Mucosa of descending colon (tissue), 3 donors: Measurements from ENCODE around the gene PEAK1. TPM values are rescaled to one million over a fixed set of nuclear protein-coding genes. Genes with fewer than 3 reads are reported as not detected.

Source experiments
- ATAC-seq: fragments of 200-7000 bp; cut with Tn5 transposase; one replicate; pipeline ENCODE4 v1.9.1; 2020; ENCODE audit warnings: mild to moderate bottlenecking, moderate library complexity
- DNase-seq, 3 donors: peaks; one replicate each; pipeline ENCODE4 v3.0.0-alpha.2; 2020
- H3K36me3 ChIP-seq: fragments of 200-600 bp; one replicate; pipeline ENCODE4 v1.8.0; 2021; ENCODE audit warnings: low read depth, mild to moderate bottlenecking
- H3K4me1 ChIP-seq: fragments of 200-600 bp; one replicate; pipeline ENCODE4 v1.8.0; 2021; ENCODE audit warnings: low read depth, mild to moderate bottlenecking
- H3K4me3 ChIP-seq: fragments of 200-600 bp; one replicate; pipeline ENCODE4 v1.8.0; 2021; ENCODE audit warnings: mild to moderate bottlenecking
- H3K9me3 ChIP-seq: fragments of 200-600 bp; one replicate; pipeline ENCODE4 v1.8.0; 2021; ENCODE audit warnings: mild to moderate bottlenecking
- intact Hi-C, 2 donors: fragments of 100-400 bp; cut with DNase I in 1 of 2; cut with micrococcal nuclease in 1 of 2; formaldehyde crosslinking; loops; one replicate each; pipeline versions ENCODE4 v1.11.0 to v1.11.1; 2022; cut with DNase I, micrococcal nuclease
- total RNA-seq, 3 donors: library from RNA; stranded (reverse); fragmentation: NEBNext Ultra II Directional in 2 of 3; extraction: Animal tissue kit (Norgen Biotek cat#: 25700) in 2 of 3; gene quantifications; one replicate each; pipeline versions ENCODE4 v1.2.1 to v1.2.4, GENCODE V29; 2021 to 2023
- TF ChIP-seq, protein P1 (sequence below): fragments of 200-600 bp; IDR thresholded peaks from one replicate; pipeline ENCODE4 v1.8.0; 2022; ENCODE audit warnings: antibody characterized with exemption, mild to moderate bottlenecking
- donor health status: DM: no; HTN: no; CAD: no; lungs with moderate emphysema.
- donor health status: DM: no; HTN: no; CAD: no.
- donor health status: DM: no; HTN: yes; CAD: no.

The PEAK1 gene
- total RNA-seq, 3 donors from 2014 or later: 47.9 to 75.3 (median 65.7) TPM

DNA sequence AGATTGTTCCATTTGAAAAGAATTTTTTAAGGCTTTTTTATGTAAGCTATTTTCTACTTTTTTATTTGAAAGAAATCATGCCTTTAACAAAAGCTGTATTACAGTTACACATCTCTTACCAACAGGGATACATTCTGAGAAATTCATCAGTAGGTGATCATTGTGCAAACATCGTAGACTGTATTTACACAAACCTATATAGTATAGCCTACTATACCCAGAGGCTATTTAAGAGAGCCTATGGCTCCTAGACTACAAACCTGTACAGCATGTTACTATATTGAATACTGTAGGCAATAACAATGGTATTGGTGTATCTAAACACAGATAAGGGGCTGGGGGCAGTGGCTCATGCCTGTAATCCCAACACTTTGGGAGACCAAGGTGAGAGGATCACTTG lies 43.1 kb downstream of the PEAK1 start:
- H3K4me1 ChIP-seq: no peaks in the 10 kb centered on the region
- intact Hi-C loops: no loop called here
- H3K9me3 ChIP-seq: no peaks in the 10 kb centered on the region
- peak; percentile 53 for ATAC-seq
- no peak for DNase-seq
- no peak overlapping the region for H3K4me3 ChIP-seq
- TF ChIP-seq, protein P1, sequence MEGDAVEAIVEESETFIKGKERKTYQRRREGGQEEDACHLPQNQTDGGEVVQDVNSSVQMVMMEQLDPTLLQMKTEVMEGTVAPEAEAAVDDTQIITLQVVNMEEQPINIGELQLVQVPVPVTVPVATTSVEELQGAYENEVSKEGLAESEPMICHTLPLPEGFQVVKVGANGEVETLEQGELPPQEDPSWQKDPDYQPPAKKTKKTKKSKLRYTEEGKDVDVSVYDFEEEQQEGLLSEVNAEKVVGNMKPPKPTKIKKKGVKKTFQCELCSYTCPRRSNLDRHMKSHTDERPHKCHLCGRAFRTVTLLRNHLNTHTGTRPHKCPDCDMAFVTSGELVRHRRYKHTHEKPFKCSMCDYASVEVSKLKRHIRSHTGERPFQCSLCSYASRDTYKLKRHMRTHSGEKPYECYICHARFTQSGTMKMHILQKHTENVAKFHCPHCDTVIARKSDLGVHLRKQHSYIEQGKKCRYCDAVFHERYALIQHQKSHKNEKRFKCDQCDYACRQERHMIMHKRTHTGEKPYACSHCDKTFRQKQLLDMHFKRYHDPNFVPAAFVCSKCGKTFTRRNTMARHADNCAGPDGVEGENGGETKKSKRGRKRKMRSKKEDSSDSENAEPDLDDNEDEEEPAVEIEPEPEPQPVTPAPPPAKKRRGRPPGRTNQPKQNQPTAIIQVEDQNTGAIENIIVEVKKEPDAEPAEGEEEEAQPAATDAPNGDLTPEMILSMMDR: no peak
- H3K36me3 ChIP-seq: no peaks in the 10 kb centered on the region

DNA sequence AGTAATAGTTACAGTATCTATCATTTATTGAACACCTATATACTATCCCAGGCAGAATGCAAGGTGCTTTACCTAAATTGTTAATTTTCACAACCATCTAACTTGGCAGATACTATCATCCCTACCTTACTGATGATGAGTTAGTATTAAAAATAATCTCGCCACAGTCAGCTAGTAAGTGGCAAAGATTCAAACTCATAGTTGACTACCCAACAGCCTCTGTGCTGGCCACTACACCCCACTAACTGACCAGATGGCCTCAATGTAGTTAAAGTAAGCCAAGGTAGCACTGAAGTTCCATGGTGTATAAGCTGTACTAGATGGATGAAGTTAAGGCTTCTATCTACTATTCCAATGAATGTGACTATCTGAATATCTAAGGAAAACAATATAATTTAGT lies 44.8 kb downstream of the PEAK1 start:
- no peaks in the 10 kb centered on the region for H3K36me3 ChIP-seq
- ATAC-seq (no peak), DNase-seq (no peak)
- no peaks in the 10 kb centered on the region for H3K4me1 ChIP-seq
- H3K9me3 ChIP-seq: no peaks in the 10 kb centered on the region
- intact Hi-C loops: no loop called here
- no peak overlapping the region for H3K4me3 ChIP-seq
- TF ChIP-seq, protein P1: no peak

DNA sequence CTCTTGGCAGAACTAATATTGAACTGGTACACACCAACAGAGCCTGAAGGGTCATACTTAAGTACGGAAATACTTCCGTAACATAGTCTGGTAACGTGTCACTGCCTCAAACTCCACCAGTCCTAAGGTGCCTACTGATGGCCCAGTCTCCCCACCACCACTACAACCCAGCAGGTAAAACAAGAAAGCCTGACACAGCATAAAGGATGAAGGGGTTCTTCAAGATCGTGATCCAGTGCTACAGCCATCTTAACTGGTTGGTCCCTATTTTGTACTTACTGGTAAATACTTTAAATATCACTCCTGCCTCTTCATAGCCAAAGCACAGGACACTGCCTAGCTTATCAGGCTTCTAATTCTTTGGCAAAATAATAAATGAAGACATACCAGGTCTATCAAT lies 46.5 kb downstream of the PEAK1 start:
- no peak for ATAC-seq
- TF ChIP-seq, protein P1: no peak
- Histone ChIP-seq H3K9me3 (no peaks in the 10 kb centered on the region), H3K4me3 (no peak overlapping the region), H3K4me1 (no peaks in the 10 kb centered on the region), H3K36me3 (no peaks in the 10 kb centered on the region)
- DNase-seq: no peak
- intact Hi-C loops: no loop called here

DNA sequence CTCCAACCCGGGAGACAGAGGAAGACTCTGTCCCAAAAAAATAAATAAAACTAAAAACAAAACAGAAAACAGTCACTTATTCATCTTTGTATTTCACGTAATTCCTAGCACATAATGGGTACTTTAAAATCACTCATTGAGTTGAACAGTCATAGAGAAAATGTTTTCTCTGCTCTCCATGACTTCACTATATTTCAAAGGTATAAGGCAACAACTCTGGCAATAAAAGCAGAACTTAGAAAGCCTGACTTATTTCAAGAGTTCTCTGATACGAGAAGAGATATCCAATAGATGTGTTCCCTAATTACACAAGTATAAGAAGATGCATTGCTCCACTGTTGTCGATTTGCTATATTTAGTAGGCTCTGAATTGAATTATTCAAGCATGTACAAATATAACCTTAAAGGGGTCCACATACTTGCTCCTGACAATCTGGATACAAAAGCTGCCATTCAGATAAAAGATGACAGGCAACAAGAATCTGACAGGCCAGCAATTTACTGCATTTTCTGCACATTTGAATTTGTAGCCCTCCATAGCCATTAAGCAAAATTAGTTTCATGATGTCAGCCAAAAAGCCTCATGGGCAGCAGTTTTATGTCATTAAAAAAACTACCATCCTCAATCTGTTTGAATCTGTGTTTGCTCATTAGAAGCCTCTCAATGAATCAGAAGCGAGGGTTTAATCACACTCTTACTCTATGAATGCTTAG lies 47.9 kb downstream of the PEAK1 start:
- H3K4me1 ChIP-seq: no peaks in the 10 kb centered on the region
- H3K36me3 ChIP-seq: no peaks in the 10 kb centered on the region
- intact Hi-C loops: no loop called here
- no peak overlapping the region for H3K4me3 ChIP-seq
- TF ChIP-seq, protein P1: no peak
- no peak for ATAC-seq
- no peaks in the 10 kb centered on the region for H3K9me3 ChIP-seq
- no peak for DNase-seq

DNA sequence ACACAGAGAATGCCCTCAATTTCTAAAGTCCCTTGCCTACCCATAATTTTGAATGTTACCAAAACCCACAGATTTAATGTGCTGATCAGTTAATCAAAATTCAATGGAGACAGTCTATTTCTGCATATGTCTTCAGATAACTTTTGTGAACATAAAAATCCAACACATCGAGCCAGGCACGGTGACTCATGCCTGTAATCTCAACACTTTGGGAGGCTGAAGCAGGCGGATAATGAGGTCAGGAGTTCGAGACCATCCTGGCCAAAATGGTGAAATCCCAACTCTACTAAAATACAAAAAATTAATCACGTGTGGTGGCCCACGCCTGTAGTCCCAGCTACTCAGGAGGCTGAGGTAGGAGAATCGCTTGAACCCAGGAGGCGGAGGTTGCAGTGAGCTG lies 49.3 kb downstream of the PEAK1 start:
- H3K36me3 ChIP-seq: no peaks in the 10 kb centered on the region
- H3K9me3 ChIP-seq: no peaks in the 10 kb centered on the region
- no peaks in the 10 kb centered on the region for H3K4me1 ChIP-seq
- no peak for DNase-seq
- intact Hi-C loops: no loop called here
- ATAC-seq: no peak
- no peak overlapping the region for H3K4me3 ChIP-seq
- TF ChIP-seq, protein P1: no peak

DNA sequence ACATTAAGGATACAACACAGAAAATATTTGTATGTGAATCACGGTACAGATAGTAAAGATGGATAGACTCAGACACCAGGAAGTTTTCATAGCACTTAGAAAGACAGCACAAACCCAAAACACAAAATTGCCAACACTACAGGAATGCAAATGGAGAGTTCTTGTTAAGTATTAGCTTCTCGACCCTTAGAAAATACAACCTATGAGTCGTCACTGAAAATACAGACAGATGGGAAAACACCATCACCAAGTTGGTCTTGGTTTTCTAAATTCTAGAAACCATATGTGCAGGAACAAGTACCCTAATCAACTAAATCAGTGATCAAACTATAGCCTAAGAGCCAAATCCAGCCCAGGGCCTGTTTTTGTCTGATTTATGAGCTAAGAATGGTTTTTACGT lies 50.7 kb downstream of the PEAK1 start:
- ATAC-seq: no peak
- no peak for DNase-seq
- Histone ChIP-seq H3K4me1 (no peaks in the 10 kb centered on the region), H3K4me3 (no peak overlapping the region), H3K9me3 (no peaks in the 10 kb centered on the region), H3K36me3 (no peaks in the 10 kb centered on the region)
- TF ChIP-seq, protein P1: no peak
- intact Hi-C loops: no loop called here
